Panc1 (cell line): ENCODE results near the gene SH3PXD2A. TPM values are rescaled to one million over a fixed set of nuclear protein-coding genes. Genes with fewer than 3 reads are reported as not detected.

ENCODE experiments used
- ATAC-seq: fragments of 200-7000 bp; cut with Tn5 transposase; 2 replicates; pipeline ENCODE4 v1.9.1; 2020; ENCODE audit warnings: mild to moderate bottlenecking, moderate library complexity
- BruUV-seq: library from RNA; stranded (reverse); fragments of 400-500 nt; replicated peaks from 2 replicates; lab custom pipeline; 2021; lab: Mats Ljungman, UMichigan
- CTCF ChIA-PET: fragments of 300-600 bp; sonication (Branson Sonifier 250); formaldehyde crosslinking; loops from one replicate; lab custom pipeline; 2022; ENCODE audit warnings: antibody characterized with exemption; lab: Charles Lee
- POLR2A ChIA-PET: fragments of 300-600 bp; sonication (Branson Sonifier 250); formaldehyde crosslinking; loops from one replicate; lab custom pipeline; 2022; ENCODE audit warnings: antibody characterized with exemption; lab: Charles Lee
- DNase-seq: peaks from one replicate; pipeline ENCODE4 v3.0.0-alpha.2; 2010; ENCODE audit warnings: low read depth, low spot score
- H3K27ac ChIP-seq: 2 replicates; pipeline ENCODE4 v1.5.1; 2011; ENCODE audit warnings: mild to moderate bottlenecking, low read length, inconsistent platforms
- H3K27me3 ChIP-seq: fragments of 200-500 bp; sonication (Bioruptor generic); 2 replicates; pipeline ENCODE4 v1.6.0; 2014; ENCODE audit warnings: low read length, inconsistent platforms; ENCODE audit not compliant: control insufficient read depth, insufficient read depth
- H3K36me3 ChIP-seq: fragments of 200-500 bp; sonication (Bioruptor generic); 2 replicates; pipeline ENCODE4 v1.5.1; 2014; ENCODE audit warnings: inconsistent platforms, mild to moderate bottlenecking, low read length, moderate library complexity; ENCODE audit not compliant: control insufficient read depth, insufficient read depth
- H3K4me1 ChIP-seq: 2 replicates; pipeline ENCODE4 v1.5.1; 2011; ENCODE audit warnings: inconsistent platforms, mild to moderate bottlenecking, low read length, moderate library complexity; ENCODE audit not compliant: control insufficient read depth, insufficient read depth
- H3K4me3 ChIP-seq, 2 experiments: 2 replicates each; pipeline ENCODE4 v1.5.1; 2011 to 2012; ENCODE audit warnings: low read depth in 2 of 2, low read length in 2 of 2, mild to moderate bottlenecking in 2 of 2, inconsistent platforms in 1 of 2, moderate library complexity in 1 of 2
- H3K9me3 ChIP-seq: fragments of 200-500 bp; sonication (Bioruptor generic); 2 replicates; pipeline ENCODE4 v1.5.1; 2014; ENCODE audit warnings: low read depth, mild to moderate bottlenecking, inconsistent platforms, low read length, moderate library complexity; ENCODE audit not compliant: control insufficient read depth, insufficient read depth
- SIN3A ChIP-seq: IDR thresholded peaks from 2 replicates; pipeline ENCODE4 v1.6.1; 2012; ENCODE audit warnings: low read depth, mild to moderate bottlenecking, low read length, moderate library complexity, borderline replicate concordance; ENCODE audit not compliant: insufficient read depth
- TCF7L2 ChIP-seq: IDR thresholded peaks from 2 replicates; pipeline ENCODE4 v1.6.1; 2011; ENCODE audit warnings: mild to moderate bottlenecking, low read depth, low read length, inconsistent platforms
- in situ Hi-C: cut with HindIII; loops from 2 replicates; pipeline ENCODE4 v1.10.0; 2016; ENCODE audit warnings: low sequenced_read_pairs, low pct_unique_long_range_greater_than_20kb
- intact Hi-C: fragments of 100-400 bp; cut with micrococcal nuclease; formaldehyde crosslinking; loops from one replicate; pipeline ENCODE4 v1.10.0; 2022; ENCODE audit not compliant: unreplicated experiment
- total RNA-seq: library from RNA; stranded (reverse); gene quantifications from one replicate; pipeline ENCODE4 v1.2.1, GENCODE V29; 2021; ENCODE audit not compliant: unreplicated experiment
- TF ChIP-seq, protein P1 (sequence below), 2 experiments: IDR thresholded peaks; 2 replicates each; pipeline ENCODE4 v1.6.1; 2011 to 2012; ENCODE audit warnings: low read depth in 2 of 2, control low read depth in 1 of 2, low read length in 1 of 2, mild to moderate bottlenecking in 1 of 2, moderate library complexity in 1 of 2; ENCODE audit not compliant: insufficient read depth in 1 of 2
- TF ChIP-seq, protein P2 (sequence below): fragments of 450-650 bp; IDR thresholded peaks from 2 replicates; pipeline ENCODE4 v1.5.1; 2017; ENCODE audit warnings: mild to moderate bottlenecking

Gene SH3PXD2A
- total RNA-seq, 1 experiment from 2014 or later: 5.7 TPM

DNA sequence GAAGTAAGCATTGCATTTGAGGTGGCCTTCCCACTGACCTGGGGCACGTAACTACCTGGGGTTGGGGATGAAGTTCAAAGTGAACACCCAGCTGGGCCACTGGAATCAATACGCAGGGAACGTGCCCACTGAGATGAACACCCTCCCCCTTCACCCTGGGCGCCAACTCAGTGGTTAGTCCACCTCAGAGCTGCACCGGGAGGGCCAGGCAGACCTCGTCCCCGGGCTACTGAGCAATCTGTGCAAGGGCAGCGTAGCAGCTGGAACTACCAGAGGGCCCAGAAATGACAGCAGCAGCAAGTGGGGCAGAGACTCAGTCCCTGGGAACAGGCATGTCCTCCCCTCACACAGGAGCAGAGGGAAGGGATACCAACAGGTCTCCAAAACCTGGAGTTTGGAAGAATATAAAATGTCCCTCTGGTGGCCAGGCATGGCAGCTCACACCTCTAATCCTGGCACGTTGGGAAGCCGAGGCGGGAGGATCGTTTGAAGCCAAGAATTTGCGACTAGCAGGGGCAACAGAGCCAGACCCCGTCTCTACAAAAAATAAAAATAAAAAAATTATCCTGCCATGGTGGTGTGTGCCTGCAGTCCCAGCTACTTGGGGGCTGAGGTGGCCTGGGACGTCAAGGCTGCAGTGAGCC, 143.9 kb downstream of the SH3PXD2A start:
- TF ChIP-seq SIN3A: no peak
- TF ChIP-seq TCF7L2: no peak
- TF ChIP-seq, protein P1, sequence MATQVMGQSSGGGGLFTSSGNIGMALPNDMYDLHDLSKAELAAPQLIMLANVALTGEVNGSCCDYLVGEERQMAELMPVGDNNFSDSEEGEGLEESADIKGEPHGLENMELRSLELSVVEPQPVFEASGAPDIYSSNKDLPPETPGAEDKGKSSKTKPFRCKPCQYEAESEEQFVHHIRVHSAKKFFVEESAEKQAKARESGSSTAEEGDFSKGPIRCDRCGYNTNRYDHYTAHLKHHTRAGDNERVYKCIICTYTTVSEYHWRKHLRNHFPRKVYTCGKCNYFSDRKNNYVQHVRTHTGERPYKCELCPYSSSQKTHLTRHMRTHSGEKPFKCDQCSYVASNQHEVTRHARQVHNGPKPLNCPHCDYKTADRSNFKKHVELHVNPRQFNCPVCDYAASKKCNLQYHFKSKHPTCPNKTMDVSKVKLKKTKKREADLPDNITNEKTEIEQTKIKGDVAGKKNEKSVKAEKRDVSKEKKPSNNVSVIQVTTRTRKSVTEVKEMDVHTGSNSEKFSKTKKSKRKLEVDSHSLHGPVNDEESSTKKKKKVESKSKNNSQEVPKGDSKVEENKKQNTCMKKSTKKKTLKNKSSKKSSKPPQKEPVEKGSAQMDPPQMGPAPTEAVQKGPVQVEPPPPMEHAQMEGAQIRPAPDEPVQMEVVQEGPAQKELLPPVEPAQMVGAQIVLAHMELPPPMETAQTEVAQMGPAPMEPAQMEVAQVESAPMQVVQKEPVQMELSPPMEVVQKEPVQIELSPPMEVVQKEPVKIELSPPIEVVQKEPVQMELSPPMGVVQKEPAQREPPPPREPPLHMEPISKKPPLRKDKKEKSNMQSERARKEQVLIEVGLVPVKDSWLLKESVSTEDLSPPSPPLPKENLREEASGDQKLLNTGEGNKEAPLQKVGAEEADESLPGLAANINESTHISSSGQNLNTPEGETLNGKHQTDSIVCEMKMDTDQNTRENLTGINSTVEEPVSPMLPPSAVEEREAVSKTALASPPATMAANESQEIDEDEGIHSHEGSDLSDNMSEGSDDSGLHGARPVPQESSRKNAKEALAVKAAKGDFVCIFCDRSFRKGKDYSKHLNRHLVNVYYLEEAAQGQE (IDR thresholded peaks at IDR 0.05; ENCODE audit: insufficient read depth in 1 of 2, low read depth in 2 of 2, low read length in 1 of 2): no peak
- TF ChIP-seq, protein P2, sequence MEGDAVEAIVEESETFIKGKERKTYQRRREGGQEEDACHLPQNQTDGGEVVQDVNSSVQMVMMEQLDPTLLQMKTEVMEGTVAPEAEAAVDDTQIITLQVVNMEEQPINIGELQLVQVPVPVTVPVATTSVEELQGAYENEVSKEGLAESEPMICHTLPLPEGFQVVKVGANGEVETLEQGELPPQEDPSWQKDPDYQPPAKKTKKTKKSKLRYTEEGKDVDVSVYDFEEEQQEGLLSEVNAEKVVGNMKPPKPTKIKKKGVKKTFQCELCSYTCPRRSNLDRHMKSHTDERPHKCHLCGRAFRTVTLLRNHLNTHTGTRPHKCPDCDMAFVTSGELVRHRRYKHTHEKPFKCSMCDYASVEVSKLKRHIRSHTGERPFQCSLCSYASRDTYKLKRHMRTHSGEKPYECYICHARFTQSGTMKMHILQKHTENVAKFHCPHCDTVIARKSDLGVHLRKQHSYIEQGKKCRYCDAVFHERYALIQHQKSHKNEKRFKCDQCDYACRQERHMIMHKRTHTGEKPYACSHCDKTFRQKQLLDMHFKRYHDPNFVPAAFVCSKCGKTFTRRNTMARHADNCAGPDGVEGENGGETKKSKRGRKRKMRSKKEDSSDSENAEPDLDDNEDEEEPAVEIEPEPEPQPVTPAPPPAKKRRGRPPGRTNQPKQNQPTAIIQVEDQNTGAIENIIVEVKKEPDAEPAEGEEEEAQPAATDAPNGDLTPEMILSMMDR: no peak; the same call in 1 of the 2 replicates
- Histone ChIP-seq H3K4me3 (no peak overlapping the region), H3K27ac (no peak overlapping the region), H3K27me3 (no peaks in the 10 kb centered on the region), H3K4me1 (peaks cover 4% of the 10 kb centered on the region; the same call in 1 of the 2 replicates), H3K9me3 (no peaks in the 10 kb centered on the region), H3K36me3 (no peaks in the 10 kb centered on the region)
- no peak for DNase-seq
- no TSS peak for BruUV-seq
- no peak for ATAC-seq
- intact Hi-C loops (no loop called here), in situ Hi-C loops (no loop called here)
- ChIA-PET POLR2A (interaction anchor here (0.5 kb wide), 1 partner anchor 172 kb away, joined by 5 read pairs; no protein-coding TSS in a partner anchor), CTCF (interaction anchor here (0.7 to 0.9 kb wide), 3 partner anchors 172 to 297 kb away, joined by 3 to 5 read pairs (median 3); no protein-coding TSS in a partner anchor)

DNA sequence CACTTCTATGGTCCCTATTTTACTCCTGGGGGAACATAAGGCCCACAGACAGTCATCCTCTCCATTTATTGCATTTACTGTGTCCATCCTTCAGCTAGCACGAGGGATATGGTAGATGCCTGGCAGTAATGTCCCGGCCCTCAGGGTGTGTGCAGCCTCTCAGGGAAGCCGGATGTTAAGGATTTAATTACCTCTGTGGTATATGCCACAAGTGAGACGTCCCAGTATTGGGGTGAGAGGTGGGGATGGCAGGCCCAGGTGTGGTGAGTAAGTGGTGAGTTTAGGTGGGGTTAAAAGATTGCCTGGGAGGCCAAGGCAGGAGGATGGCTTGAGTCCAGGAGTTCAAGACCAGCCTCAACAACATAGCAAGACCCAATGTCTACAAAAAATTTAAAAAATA, 144.9 kb downstream of the SH3PXD2A start:
- H3K9me3 ChIP-seq: no peaks in the 10 kb centered on the region
- DNase-seq (no peak), ATAC-seq (no peak)
- no peaks in the 10 kb centered on the region for H3K27me3 ChIP-seq
- CTCF ChIA-PET: interaction anchor here (0.7 to 1.2 kb wide), 2 partner anchors 138 to 175 kb away, joined by 3 read pairs; no protein-coding TSS in a partner anchor
- H3K36me3 ChIP-seq: no peaks in the 10 kb centered on the region
- POLR2A ChIA-PET: interaction anchor here (0.7 kb wide), 1 partner anchor 118 kb away, joined by 5 read pairs; no protein-coding TSS in a partner anchor
- H3K4me1 ChIP-seq: peaks cover 4% of the 10 kb centered on the region; the same call in 1 of the 2 replicates
- BruUV-seq: no TSS peak
- TF ChIP-seq SIN3A: no peak
- no peak overlapping the region for H3K27ac ChIP-seq
- H3K4me3 ChIP-seq: no peak overlapping the region
- intact Hi-C loops: no loop called here
- in situ Hi-C loops: no loop called here

DNA sequence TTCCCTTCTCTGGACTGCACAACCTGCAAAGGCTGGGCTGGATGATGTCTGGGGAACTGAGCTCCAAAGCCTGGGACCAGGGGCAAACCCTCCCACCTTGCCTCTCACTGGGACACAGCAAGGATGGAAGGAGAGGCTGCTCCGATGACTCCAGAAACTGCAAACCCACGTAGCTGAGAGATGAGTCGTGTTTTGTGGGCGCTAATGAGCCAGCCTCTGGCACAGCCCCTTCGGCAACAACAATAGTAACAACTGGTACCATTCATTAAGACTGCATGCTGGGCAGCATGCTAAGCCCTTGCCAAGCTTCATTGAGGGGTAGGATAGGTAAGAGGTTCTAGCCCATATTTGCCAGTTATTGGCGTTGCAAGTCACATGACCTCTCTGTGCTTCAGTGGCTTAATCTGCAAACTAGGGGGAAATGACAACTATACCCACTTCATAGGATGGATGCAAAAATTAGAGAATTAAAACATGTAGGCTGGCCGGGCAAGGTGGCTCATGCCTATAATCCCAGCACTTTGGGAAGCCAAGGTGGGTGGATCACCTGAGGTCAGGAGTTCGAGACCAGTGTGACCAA, 145.9 kb downstream of the SH3PXD2A start:
- H3K36me3 ChIP-seq: no peaks in the 10 kb centered on the region
- intact Hi-C loops: no loop called here
- no peak for TF ChIP-seq SIN3A
- TF ChIP-seq TCF7L2: no peak
- peaks cover 4% of the 10 kb centered on the region; the same call in 1 of the 2 replicates for H3K4me1 ChIP-seq
- ChIA-PET POLR2A (interaction anchor here (0.5 to 0.6 kb wide), 2 partner anchors 102 to 565 kb away, joined by 3 to 6 read pairs; no protein-coding TSS in a partner anchor), CTCF (interaction anchor here (1.2 to 3.2 kb wide), 2 partner anchors 23 to 139 kb away, joined by 3 to 10 read pairs; no protein-coding TSS in a partner anchor)
- in situ Hi-C loops: no loop called here
- DNase-seq (no peak), ATAC-seq (no peak)
- no peak overlapping the region for H3K4me3 ChIP-seq
- no peaks in the 10 kb centered on the region for H3K9me3 ChIP-seq
- BruUV-seq: no TSS peak
- H3K27ac ChIP-seq: no peak overlapping the region
- no peaks in the 10 kb centered on the region for H3K27me3 ChIP-seq
